ENCODE measurements around the gene TMCO2. TPM values are rescaled to one million over a fixed set of nuclear protein-coding genes. Genes with fewer than 3 reads are reported as not detected.

Gene TMCO2
- total and polyA plus RNA-seq, 2 donors (not counting 1 experiment from before 2014, with no cell fraction given): not detected

DNA sequence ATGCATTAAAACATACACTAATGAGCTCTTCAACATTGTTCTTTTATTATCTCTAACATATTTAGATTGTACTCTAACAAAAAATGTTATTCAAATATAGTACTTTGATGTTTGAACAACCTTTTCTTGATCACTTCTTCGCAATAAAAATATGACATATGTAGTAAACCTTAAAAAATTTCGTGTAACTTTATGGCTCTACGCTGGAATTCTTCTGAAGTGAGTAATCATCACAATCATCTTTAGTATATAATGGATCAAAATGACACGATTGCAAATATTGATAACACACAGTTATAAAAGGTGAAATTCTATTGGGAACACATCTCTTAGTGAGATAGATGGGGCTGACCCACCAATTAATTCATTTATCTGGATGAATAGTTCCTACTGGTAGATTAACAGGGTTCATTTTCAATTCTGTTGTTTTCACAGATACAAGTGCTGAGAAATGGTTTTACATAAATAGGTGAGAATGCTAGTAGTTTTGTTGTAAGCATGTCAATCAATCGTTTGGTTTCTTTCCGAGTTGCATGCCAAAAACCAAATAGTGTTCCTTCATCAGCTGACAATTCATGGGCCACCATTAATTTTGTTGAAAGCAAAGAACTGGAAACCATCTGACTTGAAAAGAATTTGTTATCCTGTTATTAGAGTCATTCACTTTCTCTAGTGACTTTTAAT lies 8.8 kb downstream of the TMCO2 start:
- Mint-ChIP-seq H3K27me3 (no peaks in the 10 kb centered on the region), H3K27ac (no peak overlapping the region), H3K9me3 (ENCODE audit: insufficient read depth) (no peaks in the 10 kb centered on the region), H3K4me3 (peak overlapping the region; percentile 97), H3K4me1 (peaks cover 30% of the 10 kb centered on the region)
- intact Hi-C loops (cut with micrococcal nuclease): loop anchor here (1.0 to 10.0 kb wide), 3 partner anchors 81 to 194 kb away; partner anchors contain the start of gene ZFP69B
- DNase-seq (no peak), ATAC-seq (ENCODE audit: low read depth) (no peak)
- Histone ChIP-seq H3K27me3 (replicated peaks in 1 of 4; ENCODE audit: control extremely low read depth in 1 of 4, control insufficient read depth in 3 of 4, insufficient read depth in 4 of 4, low read length in 3 of 4) (no peaks in the 10 kb centered on the region), H3K4me2 (replicated peaks; ENCODE audit: low read depth, low read length, poor library complexity, severe bottlenecking) (peak overlapping the region; percentile 91), H3K79me2 (ENCODE audit: control insufficient read depth, insufficient read depth, low read length) (peaks cover 36% of the 10 kb centered on the region), H3K4me1 (ENCODE audit: control insufficient read depth in 2 of 2, insufficient read depth in 2 of 2, low read length in 2 of 2) (peaks cover 9 to 10% of the 10 kb centered on the region in 2 donors), H3K27ac (ENCODE audit: low read length in 2 of 2) (peak overlapping the region in 1 of 2 donors; percentile 99), H3K36me3 (replicated peaks in 1 of 2; ENCODE audit: control extremely low read depth in 1 of 2, control insufficient read depth in 1 of 2, extremely low read depth in 1 of 2, insufficient read depth in 2 of 2, low read length in 1 of 2) (peaks cover 2 to 14% of the 10 kb centered on the region in 2 experiments), H3K9me3 (ENCODE audit: control extremely low read depth in 1 of 3, control insufficient read depth in 2 of 3, insufficient read depth in 1 of 3, low read length in 2 of 3) (no peaks in the 10 kb centered on the region), H4K20me1 (ENCODE audit: control insufficient read depth, insufficient read depth, low read length, poor library complexity, severe bottlenecking) (no peaks in the 10 kb centered on the region), H3K9ac (ENCODE audit: low read length) (peak overlapping the region; percentile 97), H3K4me3 (ENCODE audit: control extremely low read depth in 1 of 5, extremely low read depth in 1 of 5, insufficient read depth in 1 of 5, low read depth in 2 of 5, low read length in 4 of 5) (peak overlapping the region in 2 of 5 experiments; percentile 80 to 97), H2AFZ (ENCODE audit: insufficient read depth, low read depth, low read length, poor library complexity, severe bottlenecking) (peak overlapping the region; percentile 92)
- ChIA-PET CTCF (interaction anchor here (1.0 to 1.7 kb wide), 4 partner anchors 83 to 148 kb away, joined by 3 to 6 read pairs (median 4); no protein-coding TSS in a partner anchor), POLR2A (interaction anchor here (0.8 to 1.3 kb wide), 2 partner anchors 103 to 217 kb away, joined by 4 to 6 read pairs; partner anchors contain the start of gene CAP1)
- WGBS (ENCODE audit: insufficient coverage): no CpG with 5 or more reads among the region's 6 CpGs
- TF ChIP-seq, protein P1, sequence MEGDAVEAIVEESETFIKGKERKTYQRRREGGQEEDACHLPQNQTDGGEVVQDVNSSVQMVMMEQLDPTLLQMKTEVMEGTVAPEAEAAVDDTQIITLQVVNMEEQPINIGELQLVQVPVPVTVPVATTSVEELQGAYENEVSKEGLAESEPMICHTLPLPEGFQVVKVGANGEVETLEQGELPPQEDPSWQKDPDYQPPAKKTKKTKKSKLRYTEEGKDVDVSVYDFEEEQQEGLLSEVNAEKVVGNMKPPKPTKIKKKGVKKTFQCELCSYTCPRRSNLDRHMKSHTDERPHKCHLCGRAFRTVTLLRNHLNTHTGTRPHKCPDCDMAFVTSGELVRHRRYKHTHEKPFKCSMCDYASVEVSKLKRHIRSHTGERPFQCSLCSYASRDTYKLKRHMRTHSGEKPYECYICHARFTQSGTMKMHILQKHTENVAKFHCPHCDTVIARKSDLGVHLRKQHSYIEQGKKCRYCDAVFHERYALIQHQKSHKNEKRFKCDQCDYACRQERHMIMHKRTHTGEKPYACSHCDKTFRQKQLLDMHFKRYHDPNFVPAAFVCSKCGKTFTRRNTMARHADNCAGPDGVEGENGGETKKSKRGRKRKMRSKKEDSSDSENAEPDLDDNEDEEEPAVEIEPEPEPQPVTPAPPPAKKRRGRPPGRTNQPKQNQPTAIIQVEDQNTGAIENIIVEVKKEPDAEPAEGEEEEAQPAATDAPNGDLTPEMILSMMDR (IDR thresholded peaks at IDR 0.05): no peak

DNA sequence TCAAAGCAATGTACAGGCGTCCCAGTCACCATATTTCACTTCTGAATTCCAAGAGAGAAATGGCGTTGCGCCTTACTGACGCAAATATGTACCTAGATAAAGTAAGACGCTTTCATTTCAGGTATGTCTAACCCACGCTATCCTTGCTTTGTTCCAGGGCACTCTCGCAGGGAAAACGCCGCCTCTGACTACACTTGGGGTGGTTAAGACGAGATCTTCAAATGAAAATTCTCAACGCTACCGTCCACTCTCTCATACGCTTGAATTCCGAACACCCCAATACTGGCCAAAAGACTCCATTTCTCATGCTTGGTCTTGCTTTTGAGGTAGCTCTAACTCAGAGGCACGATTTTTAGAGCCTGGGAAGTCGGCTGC lies 9.6 kb downstream of the TMCO2 start:
- Histone ChIP-seq H3K9ac (ENCODE audit: low read length) (peak overlapping the region; percentile 97), H3K27me3 (replicated peaks in 1 of 4; ENCODE audit: control extremely low read depth in 1 of 4, control insufficient read depth in 3 of 4, insufficient read depth in 4 of 4, low read length in 3 of 4) (no peaks in the 10 kb centered on the region), H3K4me2 (replicated peaks; ENCODE audit: low read depth, low read length, poor library complexity, severe bottlenecking) (peak overlapping the region; percentile 91), H3K4me1 (ENCODE audit: control insufficient read depth in 2 of 2, insufficient read depth in 2 of 2, low read length in 2 of 2) (peaks cover 9 to 10% of the 10 kb centered on the region in 2 donors), H4K20me1 (ENCODE audit: control insufficient read depth, insufficient read depth, low read length, poor library complexity, severe bottlenecking) (no peaks in the 10 kb centered on the region), H3K9me3 (ENCODE audit: control extremely low read depth in 1 of 3, control insufficient read depth in 2 of 3, insufficient read depth in 1 of 3, low read length in 2 of 3) (no peaks in the 10 kb centered on the region), H3K4me3 (ENCODE audit: control extremely low read depth in 1 of 5, extremely low read depth in 1 of 5, insufficient read depth in 1 of 5, low read depth in 2 of 5, low read length in 4 of 5) (peak overlapping the region; percentile 80 to 98 (median 96)), H3K79me2 (ENCODE audit: control insufficient read depth, insufficient read depth, low read length) (peaks cover 41% of the 10 kb centered on the region), H3K36me3 (replicated peaks in 1 of 2; ENCODE audit: control extremely low read depth in 1 of 2, control insufficient read depth in 1 of 2, extremely low read depth in 1 of 2, insufficient read depth in 2 of 2, low read length in 1 of 2) (peaks cover 2 to 21% of the 10 kb centered on the region in 2 experiments), H2AFZ (ENCODE audit: insufficient read depth, low read depth, low read length, poor library complexity, severe bottlenecking) (peak overlapping the region; percentile 92), H3K27ac (ENCODE audit: low read length in 2 of 2) (peak overlapping the region; percentile 99)
- Mint-ChIP-seq H3K27ac (peak overlapping the region; percentile 99), H3K4me3 (peak overlapping the region; percentile 97), H3K9me3 (ENCODE audit: insufficient read depth) (no peaks in the 10 kb centered on the region), H3K27me3 (no peaks in the 10 kb centered on the region), H3K4me1 (peaks cover 30% of the 10 kb centered on the region)
- CTCF ChIA-PET: interaction anchor here (0.6 to 1.0 kb wide), 2 partner anchors 104 to 143 kb away, joined by 3 read pairs; no protein-coding TSS in a partner anchor
- 0% methylated on average over 16 of the region's 16 CpGs for WGBS (ENCODE audit: insufficient coverage)
- ATAC-seq (ENCODE audit: low read depth) (peak; percentile 2), DNase-seq (no peak)
- POLR2A ChIA-PET: interaction anchor here (0.7 to 1.3 kb wide), 10 partner anchors 33 to 1156 kb away, joined by 3 to 11 read pairs (median 4); partner anchors contain the start of genes CAP1, COL9A2 and SMAP2
- intact Hi-C loops (cut with micrococcal nuclease): loop anchor here (1.0 to 10.0 kb wide), 3 partner anchors 80 to 193 kb away; partner anchors contain the start of gene ZFP69B
- TF ChIP-seq EZH2 (IDR thresholded peaks at IDR 0.05; ENCODE audit: borderline replicate concordance, insufficient read depth, low read depth, low read length, poor library complexity, severe bottlenecking): no peak
- TF ChIP-seq, protein P1 (IDR thresholded peaks at IDR 0.05): no peak
